Osteoblast (primary cell): ENCODE data around the gene GATB. TPM values are rescaled to one million over a fixed set of nuclear protein-coding genes. Genes with fewer than 3 reads are reported as not detected.
A peak's percentile ranks its signal among the peaks of the same experiment; 100 is the strongest.

ENCODE experiments used
- DNase-seq: peaks from one replicate; pipeline ENCODE4 v3.0.0; 2011; ENCODE audit warnings: low spot score, mixed read lengths; ENCODE audit not compliant: insufficient read length; ENCODE audit errors: missing footprints
- H2AFZ ChIP-seq: 2 replicates; pipeline ENCODE4 v1.6.0; 2011; ENCODE audit warnings: mild to moderate bottlenecking, low read length
- H3K27ac ChIP-seq: 2 replicates; pipeline ENCODE4 v1.5.1; 2011; ENCODE audit warnings: mild to moderate bottlenecking, low read depth, low read length, moderate library complexity
- H3K27me3 ChIP-seq: 2 replicates; pipeline ENCODE4 v1.6.0; 2012; ENCODE audit warnings: mild to moderate bottlenecking, control low read depth, inconsistent platforms, low read length, moderate library complexity; ENCODE audit not compliant: insufficient read depth
- H3K36me3 ChIP-seq: 2 replicates; pipeline ENCODE4 v1.5.1; 2011; ENCODE audit warnings: mild to moderate bottlenecking, low read length, control low read depth, moderate library complexity; ENCODE audit not compliant: insufficient read depth
- H3K4me1 ChIP-seq: 2 replicates; pipeline ENCODE4 v1.5.1; 2011; ENCODE audit warnings: mild to moderate bottlenecking, low read length, control low read depth, moderate library complexity; ENCODE audit not compliant: insufficient read depth
- H3K4me2 ChIP-seq: 2 replicates; pipeline ENCODE4 v1.6.0; 2011; ENCODE audit warnings: mild to moderate bottlenecking, low read length; ENCODE audit not compliant: insufficient read depth
- H3K4me3 ChIP-seq: fragments of 200-600 bp; sonication (generic); 3 replicates; pipeline ENCODE4 v1.5.1; 2012; ENCODE audit warnings: mild to moderate bottlenecking, low read length, inconsistent platforms; ENCODE audit not compliant: insufficient read depth
- H3K79me2 ChIP-seq: 2 replicates; pipeline ENCODE4 v1.6.0; 2012; ENCODE audit warnings: mild to moderate bottlenecking, low read length, control low read depth, inconsistent platforms; ENCODE audit not compliant: insufficient read depth
- H3K9me3 ChIP-seq: 2 replicates; pipeline ENCODE4 v1.5.1; 2011; ENCODE audit warnings: low read depth, low read length, control low read depth
- H4K20me1 ChIP-seq: 2 replicates; pipeline ENCODE4 v1.6.0; 2012; ENCODE audit warnings: mild to moderate bottlenecking, low read length, control low read depth; ENCODE audit not compliant: insufficient read depth
- CTCF ChIP-seq: IDR thresholded peaks from 2 replicates; pipeline ENCODE4 v1.5.1; 2011; ENCODE audit warnings: mild to moderate bottlenecking, low read depth, low read length, moderate library complexity; ENCODE audit errors: extremely low read depth
- total RNA-seq: library from RNA; depleted of rRNA; stranded (reverse); fragments of >200 nt; gene quantifications from 2 replicates; pipeline ENCODE4 v1.2.3, GENCODE V29; 2012

Gene GATB
- total RNA-seq, 1 donor, result 14.1 TPM

GRCh38 chr4:151628001-151628608 lies 132.7 kb downstream of the GATB start:
- H3K27ac ChIP-seq, result no peak overlapping the region
- DNase-seq, result no peak
- H4K20me1 ChIP-seq, result no peaks in the 10 kb centered on the region
- no peak for TF ChIP-seq CTCF
- H3K36me3 ChIP-seq, result no peaks in the 10 kb centered on the region
- no peaks in the 10 kb centered on the region for H3K79me2 ChIP-seq
- H3K27me3 ChIP-seq, result peaks cover 4% of the 10 kb centered on the region
- no peak overlapping the region for H3K4me3 ChIP-seq
- no peak overlapping the region for H2AFZ ChIP-seq
- no peaks in the 10 kb centered on the region for H3K9me3 ChIP-seq
- no peaks in the 10 kb centered on the region for H3K4me1 ChIP-seq
- no peak overlapping the region for H3K4me2 ChIP-seq

GRCh38 chr4:151627491-151627890 lies 133.3 kb downstream of the GATB start:
- peaks cover 7% of the 10 kb centered on the region for H3K27me3 ChIP-seq
- H3K36me3 ChIP-seq, result no peaks in the 10 kb centered on the region
- no peak overlapping the region for H3K27ac ChIP-seq
- H3K4me1 ChIP-seq, result no peaks in the 10 kb centered on the region
- no peak overlapping the region for H3K4me2 ChIP-seq
- no peaks in the 10 kb centered on the region for H3K79me2 ChIP-seq
- no peak overlapping the region for H2AFZ ChIP-seq
- no peak for TF ChIP-seq CTCF
- no peak overlapping the region for H3K4me3 ChIP-seq
- H3K9me3 ChIP-seq, result no peaks in the 10 kb centered on the region
- H4K20me1 ChIP-seq, result no peaks in the 10 kb centered on the region
- peak; percentile 44 for DNase-seq

- Histone ChIP-seq H3K4me1 (no peaks in the 10 kb centered on the region), H3K27ac (no peak overlapping the region), H3K36me3 (no peaks in the 10 kb centered on the region), H4K20me1 (no peaks in the 10 kb centered on the region), H2AFZ (no peak overlapping the region), H3K4me3 (no peak overlapping the region), H3K27me3 (peaks cover 11% of the 10 kb centered on the region), H3K4me2 (no peak overlapping the region), H3K79me2 (no peaks in the 10 kb centered on the region), H3K9me3 (no peaks in the 10 kb centered on the region)
- TF ChIP-seq CTCF, result no peak
- no peak for DNase-seq
Measured at GRCh38 chr4:151626751-151627150, 134.1 kb downstream of the GATB start.

GRCh38 chr4:151626228-151626627 lies 134.6 kb downstream of the GATB start:
- Histone ChIP-seq H3K79me2 (no peaks in the 10 kb centered on the region), H3K4me3 (no peak overlapping the region), H3K36me3 (no peaks in the 10 kb centered on the region), H4K20me1 (no peaks in the 10 kb centered on the region), H3K4me1 (no peaks in the 10 kb centered on the region), H3K9me3 (no peaks in the 10 kb centered on the region), H2AFZ (no peak overlapping the region), H3K4me2 (no peak overlapping the region), H3K27ac (no peak overlapping the region), H3K27me3 (peaks cover 13% of the 10 kb centered on the region)
- DNase-seq, result no peak
- TF ChIP-seq CTCF, result no peak
